T47D (cell line): Measurements from ENCODE around the gene APOO.

Experiments
- DNase-seq, 2 experiments: peaks; one replicate each; pipeline versions ENCODE4 v3.0.0 to v3.0.0-alpha.2; 2011 to 2012; ENCODE audit warnings: low read depth in 1 of 2, low spot score in 1 of 2
- JUND ChIP-seq: IDR thresholded peaks from 2 replicates; pipeline ENCODE4 v1.6.1; 2012; ENCODE audit warnings: low read depth
- in situ Hi-C: cut with HindIII; loops from 2 replicates; pipeline ENCODE4 v1.10.0; 2016; ENCODE audit warnings: low sequenced_read_pairs, low pct_unique_long_range_greater_than_20kb

APOO gene

DNA sequence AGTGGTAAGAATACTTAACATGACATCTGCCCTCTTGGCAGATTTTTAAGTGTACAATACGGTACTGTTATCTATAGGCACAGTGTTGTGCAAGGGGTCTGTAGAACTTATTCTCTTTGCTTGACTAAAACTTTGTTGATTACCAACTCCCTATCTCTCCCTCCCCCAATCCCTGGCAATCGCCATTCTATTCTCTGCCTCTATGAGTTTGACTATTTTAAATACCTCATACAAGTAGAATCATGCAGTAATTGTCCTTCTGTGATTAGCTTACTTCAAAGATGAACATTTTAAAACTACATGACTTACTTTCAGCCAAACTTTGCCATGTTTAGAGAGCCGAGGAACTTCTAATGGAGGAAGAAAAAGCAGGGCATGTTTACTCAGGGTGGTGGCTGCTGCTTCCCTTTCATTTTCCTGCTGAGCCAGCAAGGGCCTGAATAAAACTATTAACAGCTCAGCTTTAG lies 62.4 kb downstream of the APOO start:
- no peak for TF ChIP-seq JUND
- in situ Hi-C loops = no loop called here
- no peak for DNase-seq

GRCh38 chrX:23844502-23845138 lies 63.1 kb downstream of the APOO start:
- no peak for TF ChIP-seq JUND
- no peak for DNase-seq
- in situ Hi-C loops = no loop called here

GRCh38 chrX:23841847-23842522 lies 65.8 kb downstream of the APOO start:
- peak in 1 of 2 experiments; percentile 40 for DNase-seq
- no peak for TF ChIP-seq JUND
- in situ Hi-C loops = no loop called here

GRCh38 chrX:23840674-23841073 lies 67.1 kb downstream of the APOO start:
- TF ChIP-seq JUND = no peak
- no peak for DNase-seq
- in situ Hi-C loops = no loop called here

DNA sequence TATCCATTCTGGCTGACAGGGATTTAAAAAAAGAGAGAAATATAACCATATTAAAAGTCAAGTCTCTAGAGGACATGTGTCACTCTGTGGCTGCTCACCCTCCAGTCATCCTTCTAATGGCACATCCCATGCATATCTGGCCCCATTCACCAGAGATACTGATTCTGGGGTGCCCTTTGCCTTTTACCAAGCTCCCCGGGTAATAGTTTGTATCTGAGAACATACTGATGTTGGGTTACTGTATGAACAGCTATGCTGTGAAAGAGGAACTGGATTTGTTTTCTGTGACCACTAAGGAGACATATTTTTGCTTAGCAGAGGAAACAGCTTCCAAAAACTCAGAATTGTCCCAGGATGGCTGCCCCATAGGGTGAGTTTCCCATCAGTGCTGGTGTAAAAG lies 68.8 kb downstream of the APOO start:
- in situ Hi-C loops = no loop called here
- TF ChIP-seq JUND = no peak
- DNase-seq = no peak

DNA sequence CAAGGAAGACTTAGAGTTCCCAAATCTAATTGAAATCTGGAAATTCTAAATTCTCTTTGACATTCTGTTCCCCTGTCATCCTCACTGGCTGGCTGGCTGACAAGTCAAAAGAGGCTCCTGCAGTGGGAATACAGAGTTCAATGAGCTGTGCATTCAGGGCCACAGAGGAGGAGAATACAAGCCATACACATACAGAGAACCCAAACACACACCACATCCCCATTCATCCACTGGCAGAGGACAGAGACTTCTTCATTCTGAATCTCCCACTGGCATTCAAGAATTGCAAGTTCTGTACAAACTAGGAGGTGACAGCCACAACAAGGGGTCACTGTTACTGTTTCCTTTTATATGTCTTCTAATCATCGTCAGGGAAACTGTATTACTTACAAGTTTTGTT lies 75.0 kb downstream of the APOO start:
- TF ChIP-seq JUND = no peak
- in situ Hi-C loops = no loop called here
- no peak for DNase-seq

DNA sequence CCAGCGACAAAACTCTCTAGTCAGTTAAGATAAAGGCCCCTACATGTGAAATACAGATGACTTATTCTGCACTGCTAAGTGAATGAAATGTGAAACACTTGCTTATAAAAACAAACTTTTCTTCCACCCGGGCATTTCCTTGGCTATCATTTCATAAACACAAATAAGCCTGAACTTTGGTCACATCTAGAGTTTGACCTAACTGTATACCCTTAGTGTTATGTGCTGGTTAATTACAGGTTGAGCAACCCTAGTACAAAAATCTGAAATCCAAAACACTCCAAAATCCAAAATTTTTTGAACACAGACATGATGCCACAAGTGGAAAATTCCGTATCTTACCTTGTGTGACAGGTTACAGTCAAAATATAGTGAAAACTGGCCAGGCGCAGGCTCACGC lies 78.9 kb downstream of the APOO start:
- no peak for TF ChIP-seq JUND
- DNase-seq = no peak
- in situ Hi-C loops = no loop called here

GRCh38 chrX:23826653-23827052 lies 81.1 kb downstream of the APOO start:
- no peak for DNase-seq
- in situ Hi-C loops = no loop called here
- no peak for TF ChIP-seq JUND

DNA sequence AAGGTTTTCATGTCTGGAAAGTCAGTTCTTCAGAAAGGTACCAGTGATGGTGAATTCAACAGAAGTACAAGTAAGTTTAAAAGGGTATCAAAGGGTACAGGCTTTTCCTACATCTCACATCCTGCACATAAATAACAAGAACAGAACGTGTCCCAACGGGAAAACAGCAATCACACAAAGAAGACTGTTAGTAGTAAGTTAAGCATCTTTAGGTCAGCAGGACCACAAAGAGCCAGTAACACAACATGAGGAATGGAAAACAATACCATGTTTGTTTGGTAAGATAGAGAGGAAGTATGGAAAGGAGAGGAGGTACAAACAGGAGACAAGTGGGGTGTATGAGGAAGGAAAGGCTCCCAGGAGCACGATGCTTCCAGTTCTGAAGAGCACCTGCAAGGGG lies 81.5 kb downstream of the APOO start:
- in situ Hi-C loops = no loop called here
- no peak for TF ChIP-seq JUND
- DNase-seq = no peak

- in situ Hi-C loops = no loop called here
- TF ChIP-seq JUND = no peak
- no peak for DNase-seq
Measured at GRCh38 chrX:23825675-23826074, 82.1 kb downstream of the APOO start.

DNA sequence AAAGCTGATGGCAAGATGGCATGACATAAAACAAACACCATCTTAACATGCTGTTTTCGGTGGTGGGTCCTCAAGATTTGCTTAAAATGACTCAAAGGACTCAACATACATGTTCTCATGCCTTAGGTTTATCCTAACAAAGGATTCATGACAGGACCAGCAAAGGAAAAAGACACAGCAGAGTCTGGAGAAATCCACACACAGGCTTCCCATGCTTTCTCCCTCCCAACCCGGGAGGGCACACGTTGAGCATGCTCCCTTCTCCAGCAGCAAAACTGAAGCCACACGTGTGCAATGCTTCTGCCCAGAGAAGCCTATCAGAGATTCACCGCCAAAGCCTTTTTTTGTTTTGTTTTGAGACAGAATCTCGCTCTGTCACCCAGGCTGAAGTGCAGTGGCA lies 84.9 kb downstream of the APOO start:
- TF ChIP-seq JUND = no peak
- in situ Hi-C loops = no loop called here
- no peak for DNase-seq

DNA sequence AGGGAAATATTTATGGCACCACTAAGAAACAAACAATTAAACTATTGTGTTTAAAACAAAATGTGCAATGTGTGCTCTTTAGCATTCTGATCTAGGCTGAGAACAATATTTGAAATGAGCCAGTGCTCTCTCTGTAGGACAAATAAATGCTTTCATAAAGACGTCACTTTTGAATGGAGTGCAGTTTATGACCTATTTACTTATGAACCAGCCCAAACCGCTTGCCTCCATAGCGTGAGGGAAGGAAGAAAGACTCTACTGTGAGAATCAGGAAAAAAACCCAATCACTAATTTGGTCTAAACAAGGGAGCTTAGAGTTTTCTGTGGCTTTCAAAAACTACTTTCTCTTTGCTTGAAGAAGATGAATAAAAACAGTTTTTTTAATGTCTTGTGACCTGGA lies 85.3 kb downstream of the APOO start:
- peak; percentile 63 for TF ChIP-seq JUND
- in situ Hi-C loops = no loop called here
- DNase-seq = peak in 1 of 2 experiments; percentile 78

DNA sequence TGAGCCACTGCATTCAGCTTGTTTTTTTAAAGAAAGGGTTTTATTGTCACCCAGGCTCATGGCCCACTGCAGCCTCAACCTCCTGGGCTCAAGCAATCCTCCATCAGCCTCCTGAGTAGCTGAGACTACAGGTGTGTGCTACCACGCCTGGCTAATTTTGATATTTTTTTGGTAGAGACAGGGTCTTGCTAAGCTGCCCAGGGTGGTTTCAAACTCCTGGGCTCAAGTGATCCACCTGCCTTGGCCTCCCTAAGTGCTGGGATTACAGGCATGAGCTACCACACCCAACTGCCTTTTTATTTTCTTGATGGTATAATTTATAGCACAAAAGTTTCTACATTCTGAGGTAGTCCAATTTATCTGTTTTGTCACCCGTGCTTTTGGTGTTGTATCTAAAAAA lies 85.9 kb downstream of the APOO start:
- TF ChIP-seq JUND = no peak
- in situ Hi-C loops = no loop called here
- DNase-seq = no peak
